Kidney epithelial cell (primary cell): ENCODE measurements around the gene PTCRA. TPM values are rescaled to one million over a fixed set of nuclear protein-coding genes. Genes with fewer than 3 reads are reported as not detected.
A peak's percentile ranks its signal among the peaks of the same experiment; 100 is the strongest.

Experiments
- DNase-seq: peaks from one replicate; pipeline ENCODE4 v3.0.0-alpha.2; 2010; ENCODE audit warnings: low read depth
- H3K27me3 ChIP-seq: 2 replicates; pipeline ENCODE4 v1.6.0; 2011; ENCODE audit warnings: low read length; ENCODE audit not compliant: control insufficient read depth, insufficient read depth
- H3K36me3 ChIP-seq: 2 replicates; pipeline ENCODE4 v1.5.1; 2011; ENCODE audit warnings: low read length; ENCODE audit not compliant: control insufficient read depth, insufficient read depth
- H3K4me3 ChIP-seq: 2 replicates; pipeline ENCODE4 v1.5.1; 2011; ENCODE audit warnings: low read depth, mild to moderate bottlenecking, control low read depth, low read length
- CTCF ChIP-seq: IDR thresholded peaks from 2 replicates; pipeline ENCODE4 v1.5.1; 2011; ENCODE audit warnings: mild to moderate bottlenecking, moderate library complexity, low read length, control low read depth, inconsistent platforms; ENCODE audit not compliant: insufficient read depth, poor library complexity, severe bottlenecking
- total RNA-seq: library from RNA; depleted of rRNA; stranded (reverse); fragments of >200 nt; gene quantifications from 2 replicates; pipeline ENCODE4 v1.2.3, GENCODE V29; 2015

The PTCRA gene
- total RNA-seq, 1 donor from 2014 or later = not detected

DNA sequence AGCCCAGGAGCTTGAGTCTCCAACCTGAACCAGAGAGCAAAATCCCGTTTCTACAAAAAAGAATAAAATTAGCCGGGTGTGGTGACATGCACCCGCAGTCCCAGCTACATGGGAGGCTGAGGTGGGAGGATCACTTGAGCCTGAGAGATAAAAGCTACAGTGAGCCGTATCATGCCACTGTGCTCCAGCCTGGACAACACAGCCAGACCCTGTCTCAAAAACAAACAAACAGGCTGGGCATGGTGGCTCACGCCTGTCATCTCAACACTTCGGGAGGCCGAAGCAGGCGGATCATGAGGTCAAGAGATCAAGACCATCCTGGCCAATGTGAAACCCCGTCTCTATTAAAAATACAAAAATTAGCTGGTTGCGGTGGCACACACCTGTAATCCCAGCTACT is 11.4 kb upstream of the PTCRA start:
- no peak for TF ChIP-seq CTCF
- no peak for DNase-seq
- H3K27me3 ChIP-seq = peaks cover 2% of the 10 kb centered on the region
- H3K4me3 ChIP-seq = no peak overlapping the region
- H3K36me3 ChIP-seq = no peaks in the 10 kb centered on the region

GRCh38 chr6:42907336-42907735 is 8.5 kb upstream of the PTCRA start:
- DNase-seq = no peak
- Histone ChIP-seq H3K4me3 (no peak overlapping the region), H3K27me3 (peaks cover 2% of the 10 kb centered on the region), H3K36me3 (no peaks in the 10 kb centered on the region)
- TF ChIP-seq CTCF = no peak

GRCh38 chr6:42909835-42910234 is 6.0 kb upstream of the PTCRA start:
- Histone ChIP-seq H3K27me3 (peaks cover 2% of the 10 kb centered on the region), H3K4me3 (no peak overlapping the region), H3K36me3 (no peaks in the 10 kb centered on the region)
- DNase-seq = no peak
- TF ChIP-seq CTCF = no peak

GRCh38 chr6:42911171-42912021 is 4.5 kb upstream of the PTCRA start:
- TF ChIP-seq CTCF = peak; percentile 11
- no peaks in the 10 kb centered on the region for H3K36me3 ChIP-seq
- H3K4me3 ChIP-seq = peak overlapping the region; percentile 7
- DNase-seq = no peak
- H3K27me3 ChIP-seq = peaks cover 2% of the 10 kb centered on the region

DNA sequence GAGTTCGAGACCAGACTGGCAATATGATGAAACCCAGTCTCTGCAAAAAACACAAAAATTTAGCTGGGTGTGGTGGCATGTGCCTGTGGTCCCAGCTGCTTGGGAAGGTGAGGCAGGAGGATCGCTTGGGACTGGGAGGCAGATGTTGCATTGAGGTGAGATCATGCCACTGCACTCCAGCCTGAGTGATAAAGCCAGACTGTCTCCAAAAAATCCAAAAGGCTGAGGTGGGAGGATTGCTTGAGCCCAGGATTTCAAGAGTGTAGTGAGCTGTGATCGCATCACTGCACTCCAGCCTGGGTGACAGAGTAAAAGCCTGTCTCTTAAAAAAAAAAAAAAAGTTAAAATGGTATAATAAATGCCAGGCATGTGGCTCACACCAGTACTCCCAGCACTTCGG is 1.3 kb upstream of the PTCRA start:
- H3K27me3 ChIP-seq = no peaks in the 10 kb centered on the region
- DNase-seq = no peak
- no peak overlapping the region for H3K4me3 ChIP-seq
- H3K36me3 ChIP-seq = no peaks in the 10 kb centered on the region
- TF ChIP-seq CTCF = no peak

- Histone ChIP-seq H3K27me3 (no peaks in the 10 kb centered on the region), H3K4me3 (no peak overlapping the region), H3K36me3 (no peaks in the 10 kb centered on the region)
- no peak for TF ChIP-seq CTCF
- DNase-seq = no peak
Measured at GRCh38 chr6:42916288-42916687, 435 bp downstream of the PTCRA start.
